ENCODE measurements around the gene RNF138. TPM values are rescaled to one million over a fixed set of nuclear protein-coding genes. Genes with fewer than 3 reads are reported as not detected.

The RNF138 gene
- total and polyA plus RNA-seq, 2 of the 13 experiments (the other 11 are each of a cell fraction or from before 2014, with no cell fraction given), result 14.6 to 33.6 TPM

GRCh38 chr18:32092422-32093101, 888 bp downstream of the RNF138 start (continued):
- peak; percentile 32; the same call in 1 of the 2 replicates for TF ChIP-seq ARID5B (CRISPR knock-in tag; IDR thresholded peaks at IDR 0.05)
- TF ChIP-seq ZNF746 (CRISPR knock-in tag; IDR thresholded peaks at IDR 0.05), result peak; percentile 46; the same call in 1 of the 2 replicates
- TF ChIP-seq DRAP1 (CRISPR knock-in tag; IDR thresholded peaks at IDR 0.05), result peak; percentile 89
- peak; percentile 83 for TF ChIP-seq ARID4A (CRISPR knock-in tag; IDR thresholded peaks at IDR 0.05; ENCODE audit: borderline replicate concordance)
- TF ChIP-seq MYPOP (CRISPR knock-in tag; IDR thresholded peaks at IDR 0.05), result peak; percentile 13; the same call in 1 of the 2 replicates
- TF ChIP-seq ZNF800 (CRISPR knock-in tag; IDR thresholded peaks at IDR 0.05), result peak; percentile 10; the same call in 1 of the 2 replicates
- no peak for TF ChIP-seq ZNF512 (CRISPR knock-in tag; IDR thresholded peaks at IDR 0.05)
- TF ChIP-seq SP4 (CRISPR knock-in tag; IDR thresholded peaks at IDR 0.05), result peak; percentile 85
- TF ChIP-seq ZBTB14 (CRISPR knock-in tag; IDR thresholded peaks at IDR 0.05), result 0 out of 2 replicates have a peak, but pooled peaks have one; percentile 1
- peak; percentile 69 for TF ChIP-seq MXD4 (CRISPR knock-in tag; IDR thresholded peaks at IDR 0.05)
